A549 (cell line): ENCODE results near the gene KCNMA1. TPM values are rescaled to one million over a fixed set of nuclear protein-coding genes. Genes with fewer than 3 reads are reported as not detected.
A peak's percentile ranks its signal among the peaks of the same experiment; 100 is the strongest.

Experiments
- ATAC-seq, 2 experiments: fragments of 200-7000 bp in 1 of 2; fragments of >200 bp in 1 of 2; cut with Nextera tagmentation in 1 of 2; cut with Tn5 transposase in 1 of 2; 3 replicates each; pipeline versions ENCODE4 v1.8.0 to v1.9.1; 2018 to 2020; ENCODE audit warnings: mild to moderate bottlenecking in 1 of 2, moderate library complexity in 1 of 2
- CTCF ChIA-PET: fragments of 300-600 bp; sonication (Branson Sonifier 250); formaldehyde crosslinking; extraction: SDS; loops from one replicate; lab custom pipeline; 2021; ENCODE audit warnings: antibody characterized with exemption, inconsistent platforms; lab: Yijun Ruan, JAX
- POLR2A ChIA-PET: fragments of 350-600 bp; formaldehyde crosslinking; extraction: SDS; loops from one replicate; lab custom pipeline; 2021; ENCODE audit warnings: antibody characterized with exemption, inconsistent platforms; lab: Yijun Ruan, JAX
- DNase-seq, 2 experiments: peaks; one replicate each; pipeline versions ENCODE4 v3.0.0 to v3.0.0-alpha.2; 2011 to 2016; ENCODE audit warnings: low read depth in 1 of 2, low spot score in 1 of 2
- FAIRE-seq: peaks from 2 replicates; lab custom pipeline; 2011; peaks lifted over from hg19 to GRCh38; lab: Jason Lieb, UNC
- H3K27ac ChIP-seq, 2 experiments: fragments of >200 bp; sonication (Bioruptor Twin); formaldehyde crosslinking; 3 replicates each; pipeline ENCODE4 v1.5.1; 2016 to 2017
- H3K4me1 ChIP-seq: fragments of >200 bp; sonication (Bioruptor Twin); formaldehyde crosslinking; 3 replicates; pipeline ENCODE4 v1.6.1; 2016
- H3K4me2 ChIP-seq: fragments of >200 bp; sonication (Bioruptor Twin); formaldehyde crosslinking; 3 replicates; pipeline ENCODE4 v1.6.1; 2016
- H3K4me3 ChIP-seq: fragments of >200 bp; sonication (Bioruptor Twin); formaldehyde crosslinking; 3 replicates; pipeline ENCODE4 v1.5.1; 2016
- H3K9me3 ChIP-seq: fragments of >200 bp; sonication (Bioruptor Twin); formaldehyde crosslinking; 3 replicates; pipeline ENCODE4 v1.6.1; 2016
- CEBPB ChIP-seq, 2 experiments: fragments of >200 bp in 1 of 2; sonication (Bioruptor Twin) in 1 of 2; formaldehyde crosslinking in 1 of 2; IDR thresholded peaks; 2 replicates each; pipeline ENCODE4 v1.6.1; 2012 to 2016
- EHMT2 ChIP-seq: fragments of 200-600 bp; sonication (generic); IDR thresholded peaks from 2 replicates; pipeline ENCODE4 v1.6.1; 2016; ENCODE audit warnings: antibody characterized with exemption, low read depth, mild to moderate bottlenecking, moderate library complexity
- FOSB ChIP-seq: fragments of 250-450 bp; sonication (Bioruptor Pico); IDR thresholded peaks from 2 replicates; pipeline ENCODE4 v1.5.0; 2020; ENCODE audit warnings: mild to moderate bottlenecking, moderate library complexity
- FOSL2 ChIP-seq, 2 experiments: fragments of 450-650 bp in 1 of 2; fragments of >200 bp in 1 of 2; sonication (Bioruptor Twin) in 1 of 2; formaldehyde crosslinking; IDR thresholded peaks; 2 replicates each; pipeline versions ENCODE4 v1.5.0 to v1.6.1; 2016 to 2020; ENCODE audit warnings: mild to moderate bottlenecking in 1 of 2, moderate library complexity in 1 of 2
- FOXS1 ChIP-seq: fragments of 250-450 bp; sonication (Bioruptor Pico); IDR thresholded peaks from 2 replicates; pipeline ENCODE4 v1.5.0; 2020; ENCODE audit warnings: mild to moderate bottlenecking, moderate library complexity
- HOXB5 ChIP-seq: fragments of 250-450 bp; sonication (Bioruptor Pico); IDR thresholded peaks from 2 replicates; pipeline ENCODE4 v1.5.0; 2020; ENCODE audit warnings: mild to moderate bottlenecking, moderate library complexity
- NFE2L2 ChIP-seq: fragments of 150-350 bp; conservative IDR thresholded peaks from 2 replicates; pipeline ENCODE4 v1.6.1; 2014; ENCODE audit warnings: low read length
- POLR2A ChIP-seq: IDR thresholded peaks from 2 replicates; pipeline ENCODE4 v1.6.1; 2012; ENCODE audit warnings: mild to moderate bottlenecking, low read length
- POLR2AphosphoS2 ChIP-seq: conservative IDR thresholded peaks from 2 replicates; pipeline ENCODE4 v1.6.1; 2012; ENCODE audit warnings: low read length, improper control_type of control experiment, inconsistent platforms
- RARB ChIP-seq: fragments of 250-450 bp; sonication (Bioruptor Pico); IDR thresholded peaks from 2 replicates; pipeline ENCODE4 v1.8.0; 2021; ENCODE audit warnings: mild to moderate bottlenecking, moderate library complexity
- RCOR1 ChIP-seq: fragments of 150-350 bp; IDR thresholded peaks from 2 replicates; pipeline ENCODE4 v1.6.1; 2014; ENCODE audit warnings: antibody characterized with exemption, low read length, low read depth
- SMC3 ChIP-seq: fragments of >200 bp; sonication (Bioruptor Twin); formaldehyde crosslinking; IDR thresholded peaks from 3 replicates; pipeline ENCODE4 v1.6.1; 2018; ENCODE audit warnings: inconsistent platforms
- SREBF2 ChIP-seq: fragments of 450-650 bp; IDR thresholded peaks from 2 replicates; pipeline ENCODE4 v1.6.1; 2014; ENCODE audit warnings: mild to moderate bottlenecking, moderate library complexity
- TP53 ChIP-seq: fragments of 250-450 bp; sonication (Bioruptor Pico); IDR thresholded peaks from 2 replicates; pipeline ENCODE4 v1.5.0; 2021; ENCODE audit warnings: mild to moderate bottlenecking, moderate library complexity
- ZFP36 ChIP-seq: fragments of 450-650 bp; IDR thresholded peaks from 2 replicates; pipeline ENCODE4 v1.6.1; 2014; ENCODE audit warnings: borderline replicate concordance; ENCODE audit not compliant: partially characterized antibody
- ZNF302 ChIP-seq: fragments of 250-450 bp; sonication (Bioruptor Pico); IDR thresholded peaks from 2 replicates; pipeline ENCODE4 v1.9.0; 2021; ENCODE audit warnings: inconsistent platforms, mild to moderate bottlenecking, moderate library complexity
- WGBS: methylation state at CpG from one replicate; pipeline ENCODE4 v1.1.6; 2017; ENCODE audit errors: missing lambda C conversion rate; 5-methylcytosine and 5-hydroxymethylcytosine counted together
- polyA plus RNA-seq, 4 experiments: library from polyadenylated mRNA; depleted of rRNA in 3 of 4; stranded (reverse); fragments of >200 nt; fragmentation: RNase III in 1 of 4; extraction: RNeasy Plus Mini Kit Qiagen cat#74134 plus additional on column Dnase treatment in 1 of 4; gene quantifications; 2 replicates in 3 of 4; 3 replicates in 1 of 4; pipeline ENCODE4 v1.2.3, GENCODE V29; 2011 to 2017
- TF ChIP-seq, protein P1 (sequence below): IDR thresholded peaks from 2 replicates; pipeline ENCODE4 v1.6.1; 2012
- TF ChIP-seq, protein P2 (sequence below): fragments of >200 bp; sonication (Bioruptor Twin); formaldehyde crosslinking; IDR thresholded peaks from 3 replicates; pipeline ENCODE4 v1.6.1; 2016
- TF ChIP-seq, protein P3 (sequence below): fragments of 450-650 bp; IDR thresholded peaks from 2 replicates; pipeline ENCODE4 v1.6.1; 2014; ENCODE audit warnings: antibody characterized with exemption
- TF ChIP-seq, protein P4 (sequence below): IDR thresholded peaks from 2 replicates; pipeline ENCODE4 v1.6.1; 2012; ENCODE audit warnings: low read depth, borderline replicate concordance

KCNMA1 gene
- polyA plus RNA-seq, 2 of the 4 experiments (the other 2 are of a cell fraction), result 14.9 to 30.6 TPM

DNA sequence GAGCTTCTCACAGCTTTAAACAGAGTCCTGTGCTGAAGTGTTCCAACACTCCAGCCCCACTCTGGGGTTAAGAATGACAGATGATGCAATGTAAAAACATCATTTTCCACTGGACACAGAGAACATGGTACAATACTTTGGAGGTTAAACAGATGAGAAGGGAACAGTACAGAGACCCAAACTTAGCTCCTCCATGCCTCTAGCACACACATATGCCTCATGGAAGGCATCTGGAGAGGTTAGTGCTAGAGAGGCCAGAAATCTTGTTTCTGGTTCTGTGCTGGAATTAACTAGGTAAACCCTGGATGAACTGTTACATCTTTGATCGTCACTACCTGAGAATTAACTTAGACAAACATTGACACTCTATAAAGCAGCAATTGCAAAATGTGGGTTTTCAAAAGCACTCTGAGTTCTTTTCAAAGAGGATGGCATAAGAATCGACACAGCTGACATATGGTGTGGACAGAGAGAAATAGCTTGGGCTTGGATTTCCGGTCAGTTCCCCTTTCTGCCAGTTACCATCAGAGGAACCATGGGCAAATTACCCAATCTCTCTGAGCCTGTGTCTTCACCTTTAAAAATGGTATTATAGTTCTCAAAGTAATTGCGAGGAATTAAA is 81.9 kb downstream of the KCNMA1 start:
- no peak for DNase-seq
- no peak; a peak in 1 of 6 replicates for ATAC-seq
- TF ChIP-seq, protein P1, sequence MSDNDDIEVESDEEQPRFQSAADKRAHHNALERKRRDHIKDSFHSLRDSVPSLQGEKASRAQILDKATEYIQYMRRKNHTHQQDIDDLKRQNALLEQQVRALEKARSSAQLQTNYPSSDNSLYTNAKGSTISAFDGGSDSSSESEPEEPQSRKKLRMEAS, result no peak
- no peak for TF ChIP-seq ZFP36
- TF ChIP-seq POLR2AphosphoS2, result no peak
- TF ChIP-seq SREBF2, result no peak
- TF ChIP-seq FOSL2 (IDR thresholded peaks at IDR 0.05), result no peak
- TF ChIP-seq FOSL2 (CRISPR knock-in tag; IDR thresholded peaks at IDR 0.05), result no peak
- TF ChIP-seq POLR2A, result no peak
- Histone ChIP-seq H3K4me3 (no peak overlapping the region), H3K9me3 (no peaks in the 10 kb centered on the region), H3K4me1 (peaks cover 50% of the 10 kb centered on the region), H3K27ac (peak overlapping the region; percentile 45 to 70; a peak in 5 of 6 replicates), H3K4me2 (peak overlapping the region; percentile 36; the same call in 2 of the 3 replicates)
- ChIA-PET CTCF (interaction anchor here (0.7 to 1.2 kb wide), 2 partner anchors 16 to 381 kb away, joined by 3 to 4 read pairs; no protein-coding TSS in a partner anchor), POLR2A (no interaction called here)
- 70% methylated on average over 4 of the region's 4 CpGs for WGBS
- FAIRE-seq, result no peak

DNA sequence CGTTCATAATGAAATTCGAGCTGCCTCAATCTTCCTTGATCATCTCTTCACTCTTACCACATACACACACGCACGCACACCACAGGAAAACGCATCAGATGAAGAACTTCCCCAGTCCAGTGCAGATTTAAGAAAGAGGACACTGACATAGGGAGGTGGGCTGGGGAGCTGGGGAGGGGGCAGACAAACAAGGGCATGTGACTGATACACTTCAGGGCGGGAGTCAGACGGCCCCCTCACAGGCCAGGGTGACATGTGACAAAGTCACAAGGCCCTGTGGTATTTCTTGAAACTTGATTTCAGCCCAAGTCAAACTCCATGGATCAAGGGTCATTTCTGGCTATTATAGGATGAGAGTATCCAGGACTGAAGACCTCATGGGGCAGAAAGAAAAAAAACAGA is 82.6 kb downstream of the KCNMA1 start:
- no peak for FAIRE-seq
- no peak for DNase-seq
- peaks cover 43% of the 10 kb centered on the region; the same call in 2 of the 3 replicates for H3K4me1 ChIP-seq
- TF ChIP-seq, protein P2, sequence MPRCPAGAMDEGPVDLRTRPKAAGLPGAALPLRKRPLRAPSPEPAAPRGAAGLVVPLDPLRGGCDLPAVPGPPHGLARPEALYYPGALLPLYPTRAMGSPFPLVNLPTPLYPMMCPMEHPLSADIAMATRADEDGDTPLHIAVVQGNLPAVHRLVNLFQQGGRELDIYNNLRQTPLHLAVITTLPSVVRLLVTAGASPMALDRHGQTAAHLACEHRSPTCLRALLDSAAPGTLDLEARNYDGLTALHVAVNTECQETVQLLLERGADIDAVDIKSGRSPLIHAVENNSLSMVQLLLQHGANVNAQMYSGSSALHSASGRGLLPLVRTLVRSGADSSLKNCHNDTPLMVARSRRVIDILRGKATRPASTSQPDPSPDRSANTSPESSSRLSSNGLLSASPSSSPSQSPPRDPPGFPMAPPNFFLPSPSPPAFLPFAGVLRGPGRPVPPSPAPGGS, result no peak
- TF ChIP-seq RCOR1 (no peak), EHMT2 (no peak)
- TF ChIP-seq, protein P3, sequence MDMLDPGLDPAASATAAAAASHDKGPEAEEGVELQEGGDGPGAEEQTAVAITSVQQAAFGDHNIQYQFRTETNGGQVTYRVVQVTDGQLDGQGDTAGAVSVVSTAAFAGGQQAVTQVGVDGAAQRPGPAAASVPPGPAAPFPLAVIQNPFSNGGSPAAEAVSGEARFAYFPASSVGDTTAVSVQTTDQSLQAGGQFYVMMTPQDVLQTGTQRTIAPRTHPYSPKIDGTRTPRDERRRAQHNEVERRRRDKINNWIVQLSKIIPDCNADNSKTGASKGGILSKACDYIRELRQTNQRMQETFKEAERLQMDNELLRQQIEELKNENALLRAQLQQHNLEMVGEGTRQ, result no peak
- ATAC-seq, result no peak
- no peaks in the 10 kb centered on the region for H3K9me3 ChIP-seq
- POLR2A ChIA-PET, result no interaction called here
- peak overlapping the region; percentile 36; the same call in 2 of the 3 replicates for H3K4me2 ChIP-seq
- H3K4me3 ChIP-seq, result no peak overlapping the region
- CTCF ChIA-PET, result interaction anchor here (0.7 to 1.2 kb wide), 2 partner anchors 15 to 381 kb away, joined by 3 to 4 read pairs; no protein-coding TSS in a partner anchor
- H3K27ac ChIP-seq, result peak overlapping the region; percentile 45 to 70; a peak in 4 of 6 replicates
- WGBS, result 76% methylated on average over 7 of the region's 7 CpGs

DNA sequence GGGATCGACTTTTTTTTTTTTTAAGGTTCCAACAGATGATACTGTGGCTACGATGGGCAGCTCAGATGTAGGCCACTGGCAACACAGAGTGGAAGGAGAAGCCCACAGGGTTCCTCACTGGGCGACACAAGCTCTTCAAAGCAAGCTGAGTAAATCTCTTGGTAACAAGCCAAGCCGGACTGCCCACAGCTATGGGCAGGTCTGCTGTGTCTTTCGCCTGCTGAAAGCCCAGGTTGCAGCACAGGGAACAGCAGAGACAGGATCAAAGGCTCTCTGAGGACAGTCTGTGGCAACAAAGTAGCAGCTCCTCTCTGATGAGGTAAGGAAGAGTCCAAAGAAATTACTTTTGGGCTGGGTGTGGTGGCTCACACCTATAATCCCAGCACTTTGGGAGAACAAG is 83.6 kb downstream of the KCNMA1 start:
- POLR2A ChIA-PET, result no interaction called here
- FAIRE-seq, result no peak
- ATAC-seq, result no peak; a peak in 1 of 6 replicates
- Histone ChIP-seq H3K27ac (peak overlapping the region; percentile 23 to 51; a peak in 3 of 6 replicates), H3K4me3 (no peak overlapping the region), H3K9me3 (no peaks in the 10 kb centered on the region), H3K4me1 (peaks cover 43% of the 10 kb centered on the region; the same call in 2 of the 3 replicates), H3K4me2 (peak overlapping the region; percentile 2; the same call in 1 of the 3 replicates)
- TF ChIP-seq FOXS1 (CRISPR knock-in tag), result no peak
- TF ChIP-seq TP53 (CRISPR knock-in tag), result no peak
- no peak for TF ChIP-seq SREBF2
- no peak for TF ChIP-seq CEBPB (IDR thresholded peaks at IDR 0.05)
- TF ChIP-seq HOXB5 (CRISPR knock-in tag), result no peak
- TF ChIP-seq FOSB, result no peak
- TF ChIP-seq, protein P4, sequence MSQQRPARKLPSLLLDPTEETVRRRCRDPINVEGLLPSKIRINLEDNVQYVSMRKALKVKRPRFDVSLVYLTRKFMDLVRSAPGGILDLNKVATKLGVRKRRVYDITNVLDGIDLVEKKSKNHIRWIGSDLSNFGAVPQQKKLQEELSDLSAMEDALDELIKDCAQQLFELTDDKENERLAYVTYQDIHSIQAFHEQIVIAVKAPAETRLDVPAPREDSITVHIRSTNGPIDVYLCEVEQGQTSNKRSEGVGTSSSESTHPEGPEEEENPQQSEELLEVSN, result no peak
- no peak for TF ChIP-seq SMC3
- no peak for TF ChIP-seq RARB (CRISPR knock-in tag)
- no peak for TF ChIP-seq NFE2L2
- no peak for TF ChIP-seq ZNF302 (CRISPR knock-in tag)
- 83% methylated on average over 5 of the region's 5 CpGs for WGBS
- no peak for DNase-seq
- CTCF ChIA-PET, result interaction anchor here (0.6 to 1.6 kb wide), 6 partner anchors 15 to 124 kb away, joined by 3 to 5 read pairs (median 4); no protein-coding TSS in a partner anchor
